Measurements from ENCODE around the gene COL4A5. TPM values are rescaled to one million over a fixed set of nuclear protein-coding genes. Genes with fewer than 3 reads are reported as not detected.

The COL4A5 gene
- total and polyA plus RNA-seq, 2 donors (not counting 3 experiments of a cell fraction or from before 2014, with no cell fraction given): 15.4 to 28.8 TPM

DNA sequence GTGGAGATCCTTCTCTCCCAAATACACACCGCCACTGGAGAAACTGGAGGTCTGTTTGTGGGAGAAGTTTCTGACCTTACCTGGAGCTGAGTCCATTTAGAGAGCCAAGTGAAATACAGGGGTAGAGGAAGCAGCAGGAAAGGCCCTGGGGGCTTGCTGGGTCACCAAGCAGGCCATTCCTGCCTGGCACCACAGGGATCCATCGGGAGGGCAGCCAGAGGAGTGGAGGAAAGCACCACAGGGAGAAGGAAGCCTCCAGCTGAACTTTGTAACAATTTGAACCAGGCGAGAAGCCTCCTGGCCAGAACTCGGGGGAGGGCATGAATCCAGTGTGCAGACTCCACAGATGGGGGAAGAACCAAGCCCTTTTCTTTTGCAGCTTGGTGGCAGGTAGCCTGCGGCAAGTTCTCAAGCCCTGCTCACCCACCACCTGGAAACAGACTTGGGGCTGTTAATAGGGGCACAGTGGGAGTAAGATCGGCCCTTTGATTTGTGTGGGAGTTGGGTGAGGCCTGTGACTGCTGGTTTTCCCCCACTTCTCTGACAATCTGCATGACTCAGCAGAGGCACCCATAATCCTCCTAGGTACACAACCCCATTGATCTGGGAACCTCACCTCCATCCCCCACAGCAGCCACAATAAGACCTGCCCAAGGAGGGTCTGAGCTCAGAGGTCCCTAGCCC is 202.1 kb downstream of the COL4A5 start:
- H3K4me3 ChIP-seq (replicated peaks in 1 of 3; ENCODE audit: insufficient read depth in 1 of 3, low read depth in 1 of 3, low read length in 3 of 3): no peak overlapping the region
- ChIA-PET POLR2A (no interaction called here), CTCF (no interaction called here)
- H3K9ac ChIP-seq (replicated peaks; ENCODE audit: extremely low read depth, insufficient read depth, low read length): no peak overlapping the region
- H3K9me1 ChIP-seq (replicated peaks; ENCODE audit: control insufficient read depth, extremely low read depth, insufficient read depth, low read length): no peaks in the 10 kb centered on the region
- H3K9me3 ChIP-seq (replicated peaks; ENCODE audit: control insufficient read depth, insufficient read depth, low read length): no peaks in the 10 kb centered on the region
- H3K4me1 ChIP-seq (ENCODE audit: control insufficient read depth, extremely low read depth, insufficient read depth, low read length): no peaks in the 10 kb centered on the region
- DNase-seq (ENCODE audit: low read depth, low spot score) (no peak), FAIRE-seq (no peak)
- H3K27ac ChIP-seq (ENCODE audit: insufficient read depth, low read depth, low read length): no peak overlapping the region
- H3K36me3 ChIP-seq (ENCODE audit: control insufficient read depth in 2 of 2, extremely low read depth in 1 of 2, insufficient read depth in 2 of 2, low read length in 2 of 2): no peaks in the 10 kb centered on the region
- no peaks in the 10 kb centered on the region for H4K20me1 ChIP-seq (replicated peaks; ENCODE audit: control insufficient read depth, extremely low read depth, insufficient read depth, low read length)
- TF ChIP-seq GATA2 (IDR thresholded peaks at IDR 0.05; ENCODE audit: insufficient read depth, insufficient read length, low read depth, low read length): no peak
- TF ChIP-seq, protein P1, sequence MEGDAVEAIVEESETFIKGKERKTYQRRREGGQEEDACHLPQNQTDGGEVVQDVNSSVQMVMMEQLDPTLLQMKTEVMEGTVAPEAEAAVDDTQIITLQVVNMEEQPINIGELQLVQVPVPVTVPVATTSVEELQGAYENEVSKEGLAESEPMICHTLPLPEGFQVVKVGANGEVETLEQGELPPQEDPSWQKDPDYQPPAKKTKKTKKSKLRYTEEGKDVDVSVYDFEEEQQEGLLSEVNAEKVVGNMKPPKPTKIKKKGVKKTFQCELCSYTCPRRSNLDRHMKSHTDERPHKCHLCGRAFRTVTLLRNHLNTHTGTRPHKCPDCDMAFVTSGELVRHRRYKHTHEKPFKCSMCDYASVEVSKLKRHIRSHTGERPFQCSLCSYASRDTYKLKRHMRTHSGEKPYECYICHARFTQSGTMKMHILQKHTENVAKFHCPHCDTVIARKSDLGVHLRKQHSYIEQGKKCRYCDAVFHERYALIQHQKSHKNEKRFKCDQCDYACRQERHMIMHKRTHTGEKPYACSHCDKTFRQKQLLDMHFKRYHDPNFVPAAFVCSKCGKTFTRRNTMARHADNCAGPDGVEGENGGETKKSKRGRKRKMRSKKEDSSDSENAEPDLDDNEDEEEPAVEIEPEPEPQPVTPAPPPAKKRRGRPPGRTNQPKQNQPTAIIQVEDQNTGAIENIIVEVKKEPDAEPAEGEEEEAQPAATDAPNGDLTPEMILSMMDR (IDR thresholded peaks at IDR 0.05; ENCODE audit: extremely low read depth in 1 of 2, insufficient read depth in 1 of 2, low read depth in 1 of 2, low read length in 2 of 2): no peak
- TF ChIP-seq JUN (IDR thresholded peaks at IDR 0.05; ENCODE audit: borderline replicate concordance, insufficient read depth, insufficient read length, low read depth): no peak
- TF ChIP-seq, protein P2, sequence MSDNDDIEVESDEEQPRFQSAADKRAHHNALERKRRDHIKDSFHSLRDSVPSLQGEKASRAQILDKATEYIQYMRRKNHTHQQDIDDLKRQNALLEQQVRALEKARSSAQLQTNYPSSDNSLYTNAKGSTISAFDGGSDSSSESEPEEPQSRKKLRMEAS (IDR thresholded peaks at IDR 0.05; ENCODE audit: insufficient read depth, insufficient read length): no peak
- TF ChIP-seq POLR2AphosphoS5 (IDR thresholded peaks at IDR 0.05; ENCODE audit: insufficient read depth, low read depth, low read length): no peak
- no TSS peak for BruUV-seq (replicated peaks)
- intact Hi-C loops (cut with micrococcal nuclease): no loop called here
- no peak overlapping the region for H2AFZ ChIP-seq (ENCODE audit: low read depth, low read length)
- H3K27me3 ChIP-seq (ENCODE audit: control insufficient read depth in 2 of 2, insufficient read depth in 2 of 2, low read length in 2 of 2): no peaks in the 10 kb centered on the region
- H3K79me2 ChIP-seq (ENCODE audit: control insufficient read depth, insufficient read depth, low read length): no peaks in the 10 kb centered on the region
- dilution Hi-C loops (cut with MboI; ENCODE audit: extremely low pct_ligation_motif_present, low sequenced_read_pairs): no loop called here
- no peak overlapping the region for H3K4me2 ChIP-seq (ENCODE audit: insufficient read depth, low read length)
